ENCODE measurements around the gene NTN5.
"Not testable (repeated sequence)": the region's sequence is repeated elsewhere in the genome, so short reads cannot be mapped to it uniquely, and the experiment has no call there.

NTN5 gene

GRCh38 chr19:48670699-48671445, 1.9 kb downstream of the NTN5 start:
- DNase-seq (ENCODE audit: low read depth in 2 of 3, low spot score in 1 of 3): no peak

- DNase-seq (ENCODE audit: low read depth in 2 of 3, low spot score in 1 of 3): no peak
These were observed 2.7 kb downstream of the NTN5 start for GRCh38 chr19:48669903-48670668.

GRCh38 chr19:48668761-48669160, 4.1 kb downstream of the NTN5 start:
- no peak for DNase-seq (ENCODE audit: low read depth in 2 of 3, low spot score in 1 of 3)

- DNase-seq (ENCODE audit: low read depth in 2 of 3, low spot score in 1 of 3): no peak
These were observed 4.5 kb downstream of the NTN5 start for GRCh38 chr19:48668332-48668731.

- no peak for DNase-seq (ENCODE audit: low read depth in 2 of 3, low spot score in 1 of 3)
These were observed 7.0 kb downstream of the NTN5 start for GRCh38 chr19:48665786-48666185.

GRCh38 chr19:48664476-48664875, 8.3 kb downstream of the NTN5 start:
- no peak for DNase-seq (ENCODE audit: low read depth in 2 of 3, low spot score in 1 of 3)

GRCh38 chr19:48663667-48664066, 9.2 kb downstream of the NTN5 start:
- DNase-seq (ENCODE audit: low read depth in 2 of 3, low spot score in 1 of 3): no peak

- DNase-seq (ENCODE audit: low read depth in 2 of 3, low spot score in 1 of 3): no peak
These were observed 11.1 kb downstream of the NTN5 start for GRCh38 chr19:48661711-48662090.

- peak; percentile 75 to 87 (median 75) for DNase-seq (ENCODE audit: low read depth in 2 of 3, low spot score in 1 of 3)
These were observed 11.7 kb downstream of the NTN5 start for GRCh38 chr19:48660852-48661710.

- no peak for DNase-seq (ENCODE audit: low read depth in 2 of 3, low spot score in 1 of 3)
These were observed 13.0 kb downstream of the NTN5 start for GRCh38 chr19:48659768-48660167.

GRCh38 chr19:48658483-48658882, 14.3 kb downstream of the NTN5 start:
- no peak for DNase-seq (ENCODE audit: low read depth in 2 of 3, low spot score in 1 of 3)

- not testable (repeated sequence) for DNase-seq (ENCODE audit: low read depth in 2 of 3, low spot score in 1 of 3)
These were observed 15.0 kb downstream of the NTN5 start for GRCh38 chr19:48657828-48658227.

- DNase-seq (ENCODE audit: low read depth in 2 of 3, low spot score in 1 of 3): no peak
These were observed 15.9 kb downstream of the NTN5 start for GRCh38 chr19:48656840-48657474.

GRCh38 chr19:48654299-48655059, 18.3 kb downstream of the NTN5 start:
- DNase-seq (ENCODE audit: low read depth in 2 of 3, low spot score in 1 of 3): no peak

- no peak for DNase-seq (ENCODE audit: low read depth in 2 of 3, low spot score in 1 of 3)
These were observed 21.2 kb downstream of the NTN5 start for GRCh38 chr19:48651683-48652048.

GRCh38 chr19:48650974-48651682, 21.7 kb downstream of the NTN5 start:
- no peak for DNase-seq (ENCODE audit: low read depth in 2 of 3, low spot score in 1 of 3)

GRCh38 chr19:48648134-48648533, 24.7 kb downstream of the NTN5 start:
- DNase-seq (ENCODE audit: low read depth in 2 of 3, low spot score in 1 of 3): no peak

- no peak for DNase-seq (ENCODE audit: low read depth in 2 of 3, low spot score in 1 of 3)
These were observed 26.0 kb downstream of the NTN5 start for GRCh38 chr19:48646722-48647216.

- peak; percentile 85 to 88 (median 88) for DNase-seq (ENCODE audit: low read depth in 2 of 3, low spot score in 1 of 3)
These were observed 26.7 kb downstream of the NTN5 start, which contains the start of gene CA11 for GRCh38 chr19:48646001-48646721. Gene CA11 (minus strand): TSS chr19:48646187. CDS start chr19:48645632, 555 bp downstream.
